Gastrocnemius medialis (tissue), 4 donors: ENCODE results near the gene PCDHA9. TPM values are rescaled to one million over a fixed set of nuclear protein-coding genes. Genes with fewer than 3 reads are reported as not detected.
A peak's percentile ranks its signal among the peaks of the same experiment; 100 is the strongest.
"Not testable (repeated sequence)": the region's sequence is repeated elsewhere in the genome, so short reads cannot be mapped to it uniquely, and the experiment has no call there.

Experiments
- ATAC-seq, 2 donors: fragments of 150-250 bp; one replicate each; pipeline ENCODE4 v1.9.1; 2016
- DNase-seq, 2 donors: peaks; one replicate each; pipeline ENCODE4 v3.0.0-alpha.2; 2019
- H3K27ac ChIP-seq, 4 donors: fragments of 200-600 bp; sonication (generic); 1 replicate in 1 of 4; 2 replicates in 3 of 4; pipeline ENCODE4 v1.5.1; 2016 to 2018; ENCODE audit warnings: mild to moderate bottlenecking in 2 of 4, moderate library complexity in 1 of 4
- H3K27me3 ChIP-seq, 3 donors: fragments of 200-600 bp; sonication (generic) in 2 of 3; 1 replicate in 1 of 3; 2 replicates in 2 of 3; pipeline versions ENCODE4 v1.5.1 to v1.6.0; 2016 to 2019; ENCODE audit warnings: mild to moderate bottlenecking in 1 of 3, moderate library complexity in 1 of 3
- H3K36me3 ChIP-seq, 2 donors: fragments of 200-600 bp; sonication (generic) in 1 of 2; one replicate each; pipeline ENCODE4 v1.5.1; 2017 to 2018
- H3K4me1 ChIP-seq, 2 donors: fragments of 200-600 bp; sonication (generic) in 1 of 2; one replicate each; pipeline ENCODE4 v1.5.1; 2016 to 2017; ENCODE audit warnings: mild to moderate bottlenecking in 2 of 2
- H3K4me3 ChIP-seq, 4 donors: fragments of 200-600 bp; sonication (generic) in 3 of 4; 1 replicate in 1 of 4; 2 replicates in 3 of 4; pipeline ENCODE4 v1.5.1; 2016 to 2019; ENCODE audit warnings: mild to moderate bottlenecking in 2 of 4
- H3K9me3 ChIP-seq, 3 donors: fragments of 200-600 bp; sonication (generic) in 2 of 3; 1 replicate in 1 of 3; 2 replicates in 2 of 3; pipeline ENCODE4 v1.5.1; 2016 to 2019
- CTCF ChIP-seq, 5 experiments: fragments of 450-650 bp in 3 of 5; fragments of 200-600 bp in 2 of 5; sonication (generic) in 2 of 5; IDR thresholded peaks in 4 of 5; conservative IDR thresholded peaks in 1 of 5; 1 replicate in 4 of 5; 2 replicates in 1 of 5; pipeline ENCODE4 v1.5.1; 2016 to 2019; ENCODE audit warnings: antibody characterized with exemption in 5 of 5, mild to moderate bottlenecking in 3 of 5, moderate library complexity in 3 of 5
- POLR2A ChIP-seq, 2 donors: fragments of 450-650 bp; IDR thresholded peaks; one replicate each; pipeline ENCODE4 v1.6.1; 2017; ENCODE audit warnings: antibody characterized with exemption in 2 of 2, mild to moderate bottlenecking in 2 of 2, moderate library complexity in 2 of 2
- in situ Hi-C, 4 donors: fragments of 200-750 bp; cut with MboI; loops; one replicate each; pipeline versions ENCODE4 v1.15.0 to v1.8.0; 2017; ENCODE audit warnings: low sequenced_read_pairs in 4 of 4
- intact Hi-C: fragments of 100-400 bp; cut with DNase I; formaldehyde crosslinking; loops from one replicate; pipeline ENCODE4 v1.15.1; 2023; ENCODE audit warnings: low total_unique reads
- total RNA-seq, 4 donors: library from RNA; depleted of rRNA; stranded (reverse); fragments of >200 nt; gene quantifications; one replicate each; pipeline versions ENCODE4 v1.1.0 to v1.2.3, GENCODE V29; 2016

The PCDHA9 gene
- total RNA-seq, 4 donors from 2014 or later, result 0.07 TPM; not detected in 2

GRCh38 chr5:140842798-140843733, 5.1 kb upstream of the PCDHA9 start:
- Histone ChIP-seq H3K9me3 (peaks cover 0 to 10% (median 0%) of the 10 kb centered on the region in 3 donors), H3K36me3 (no peaks in the 10 kb centered on the region), H3K4me3 (no peak overlapping the region), H3K27ac (no peak overlapping the region), H3K27me3 (peaks cover 0 to 10% (median 6%) of the 10 kb centered on the region in 3 donors), H3K4me1 (no peaks in the 10 kb centered on the region)
- in situ Hi-C loops (no loop called here), intact Hi-C loops (no loop called here)
- ATAC-seq (no peak), DNase-seq (no peak)
- no peak for TF ChIP-seq POLR2A (IDR thresholded peaks at IDR 0.05)
- no peak for TF ChIP-seq CTCF (IDR thresholded peaks at IDR 0.05 in 4 of 5, conservative IDR thresholded peaks at IDR 0.05 in 1 of 5)

DNA sequence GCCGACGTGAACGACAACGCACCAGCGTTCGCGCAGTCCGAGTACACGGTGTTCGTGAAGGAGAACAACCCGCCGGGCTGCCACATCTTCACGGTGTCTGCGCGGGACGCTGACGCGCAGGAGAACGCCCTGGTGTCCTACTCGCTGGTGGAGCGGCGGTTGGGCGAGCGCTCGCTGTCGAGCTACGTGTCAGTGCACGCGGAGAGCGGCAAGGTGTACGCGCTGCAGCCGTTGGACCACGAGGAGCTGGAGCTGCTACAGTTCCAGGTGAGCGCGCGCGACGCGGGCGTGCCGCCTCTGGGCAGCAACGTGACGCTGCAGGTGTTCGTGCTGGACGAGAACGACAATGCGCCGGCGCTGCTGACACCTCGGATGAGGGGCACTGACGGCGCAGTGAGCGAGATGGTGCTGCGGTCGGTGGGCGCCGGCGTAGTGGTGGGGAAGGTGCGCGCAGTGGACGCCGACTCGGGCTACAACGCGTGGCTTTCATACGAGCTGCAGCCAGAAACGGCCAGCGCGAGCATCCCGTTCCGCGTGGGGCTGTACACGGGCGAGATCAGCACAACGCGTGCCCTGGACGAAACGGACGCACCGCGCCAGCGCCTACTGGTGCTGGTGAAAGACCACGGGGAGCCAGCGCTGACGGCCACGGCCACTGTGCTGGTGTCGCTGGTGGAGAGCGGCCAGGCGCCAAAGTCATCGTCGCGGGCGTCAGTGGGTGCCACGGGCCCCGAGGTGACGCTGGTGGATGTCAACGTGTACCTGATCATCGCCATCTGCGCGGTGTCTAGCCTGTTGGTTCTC, 1.9 kb downstream of the PCDHA9 start:
- peaks cover 4 to 18% (median 6%) of the 10 kb centered on the region in 3 donors for H3K27me3 ChIP-seq
- H3K4me1 ChIP-seq, in situ Hi-C loops, ATAC-seq, H3K9me3 ChIP-seq, intact Hi-C loops, DNase-seq, H3K27ac ChIP-seq, H3K4me3 ChIP-seq, H3K36me3 ChIP-seq: not testable (repeated sequence)

GRCh38 chr5:140855772-140856674, 7.8 kb downstream of the PCDHA9 start, which contains the start of gene PCDHA10:
Gene PCDHA10, plus strand, starts transcription at chr5:140855897. Its CDS starts 152 bp downstream, at chr5:140856049.
- intact Hi-C loops, result no loop called here
- in situ Hi-C loops, result no loop called here
- H3K4me3 ChIP-seq, result no peak within 1 kb of the TSS
- ATAC-seq (no peak), DNase-seq (no peak)
- no peak within 1 kb of the TSS for H3K27ac ChIP-seq
- no peaks in the 10 kb centered on the region for H3K9me3 ChIP-seq
- no peaks in the 10 kb centered on the region for H3K4me1 ChIP-seq
- H3K27me3 ChIP-seq, result peaks cover 0 to 8% (median 0%) of the 10 kb centered on the region in 3 donors
- TF ChIP-seq POLR2A (IDR thresholded peaks at IDR 0.05) (no peak), CTCF (IDR thresholded peaks at IDR 0.05 in 4 of 5, conservative IDR thresholded peaks at IDR 0.05 in 1 of 5) (peak in 1 of 5 experiments; percentile 25)
- no peaks in the 10 kb centered on the region for H3K36me3 ChIP-seq

DNA sequence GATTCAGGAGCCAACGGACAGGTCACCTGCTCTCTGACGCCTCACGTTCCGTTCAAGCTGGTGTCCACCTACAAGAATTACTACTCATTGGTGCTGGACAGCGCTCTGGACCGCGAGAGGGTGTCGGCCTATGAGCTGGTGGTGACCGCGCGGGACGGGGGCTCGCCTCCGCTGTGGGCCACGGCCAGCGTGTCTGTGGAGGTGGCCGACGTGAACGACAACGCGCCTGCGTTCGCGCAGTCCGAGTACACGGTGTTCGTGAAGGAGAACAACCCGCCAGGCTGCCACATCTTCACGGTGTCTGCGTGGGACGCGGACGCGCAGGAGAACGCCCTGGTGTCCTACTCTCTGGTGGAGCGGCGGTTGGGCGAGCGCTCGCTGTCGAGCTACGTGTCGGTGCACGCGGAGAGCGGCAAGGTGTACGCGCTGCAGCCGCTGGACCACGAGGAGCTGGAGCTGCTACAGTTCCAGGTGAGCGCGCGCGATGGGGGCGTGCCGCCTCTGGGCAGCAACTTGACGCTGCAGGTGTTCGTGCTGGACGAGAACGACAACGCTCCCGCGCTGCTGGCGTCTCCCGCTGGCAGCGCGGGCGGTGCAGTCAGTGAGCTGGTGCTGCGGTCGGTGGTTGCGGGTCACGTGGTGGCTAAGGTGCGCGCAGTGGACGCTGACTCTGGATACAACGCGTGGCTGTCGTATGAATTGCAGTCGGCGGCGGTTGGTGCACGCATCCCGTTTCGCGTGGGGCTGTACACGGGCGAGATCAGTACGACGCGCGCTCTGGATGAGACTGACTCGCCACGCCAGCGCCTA, 9.2 kb downstream of the PCDHA9 start:
- Histone ChIP-seq H3K9me3 (no peaks in the 10 kb centered on the region), H3K4me1 (no peaks in the 10 kb centered on the region), H3K27ac (no peak overlapping the region), H3K36me3 (no peaks in the 10 kb centered on the region), H3K27me3 (peaks cover 0 to 8% (median 0%) of the 10 kb centered on the region in 3 donors), H3K4me3 (no peak overlapping the region)
- ATAC-seq (no peak), DNase-seq (no peak)
- intact Hi-C loops, result no loop called here
- in situ Hi-C loops, result no loop called here
- TF ChIP-seq POLR2A (IDR thresholded peaks at IDR 0.05) (no peak), CTCF (IDR thresholded peaks at IDR 0.05 in 4 of 5, conservative IDR thresholded peaks at IDR 0.05 in 1 of 5) (no peak)
